ENCODE data around the gene TRAF2. TPM values are rescaled to one million over a fixed set of nuclear protein-coding genes. Genes with fewer than 3 reads are reported as not detected.
A peak's percentile ranks its signal among the peaks of the same experiment; 100 is the strongest.

The TRAF2 gene
- polyA plus RNA-seq, 2 of the 4 experiments (the other 2 are of a cell fraction): 23.8 to 39.5 TPM

DNA sequence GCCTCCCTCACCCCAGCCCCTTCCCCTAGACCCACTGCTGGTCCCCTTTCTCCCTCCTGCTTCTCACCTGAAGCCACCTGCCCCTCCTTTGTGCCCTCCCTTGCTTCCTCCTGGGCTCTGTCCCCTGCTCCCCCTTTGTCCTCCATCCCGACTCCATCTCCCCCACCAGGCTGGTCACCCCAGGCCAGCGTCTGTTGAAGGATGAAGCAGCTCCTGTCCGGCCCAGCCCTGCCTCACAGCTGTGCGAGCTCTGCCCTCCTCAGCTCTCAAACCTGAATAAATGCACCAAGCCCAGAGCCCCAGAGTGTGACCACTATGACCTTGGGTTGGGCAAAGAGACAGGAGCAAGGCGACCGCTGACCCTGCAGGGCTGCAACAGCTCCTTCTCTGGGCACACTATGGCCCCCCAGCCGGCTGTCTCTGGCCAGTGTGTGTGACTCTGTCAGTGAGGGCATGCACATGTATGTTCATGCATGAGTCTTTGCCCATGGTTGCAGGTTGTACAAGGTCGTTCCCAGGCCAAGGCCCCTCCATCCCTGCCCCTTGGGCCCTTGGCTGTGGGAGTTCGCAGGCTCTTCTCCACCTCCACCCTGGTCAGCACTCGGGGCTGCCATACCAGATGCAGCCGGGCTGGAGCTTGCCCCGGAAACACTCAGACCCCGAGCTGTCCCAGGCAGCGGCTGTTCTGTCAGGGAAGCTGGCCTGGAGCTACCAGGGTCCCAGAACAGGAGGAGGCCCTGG lies 69.1 kb downstream of the TRAF2 start (continued):
- no peak for TF ChIP-seq EHMT2 (IDR thresholded peaks at IDR 0.05; ENCODE audit: low read depth)
- no peak for TF ChIP-seq FOSL2 (IDR thresholded peaks at IDR 0.05)
- TF ChIP-seq FOSL2 (CRISPR knock-in tag; IDR thresholded peaks at IDR 0.05): no peak
- no peak for TF ChIP-seq HOXA7 (CRISPR knock-in tag; IDR thresholded peaks at IDR 0.05)
- no peak for TF ChIP-seq JUNB (IDR thresholded peaks at IDR 0.05)

- Histone ChIP-seq H3K4me3 (no peak overlapping the region), H3K4me2 (no peak overlapping the region), H3K4me1 (peaks cover 2% of the 10 kb centered on the region; the same call in 2 of the 3 replicates), H3K27ac (no peak overlapping the region), H3K9me3 (no peaks in the 10 kb centered on the region)
- ChIA-PET POLR2A (no interaction called here), CTCF (interaction anchor here (0.8 kb wide), 1 partner anchor 9 kb away, joined by 4 read pairs; no protein-coding TSS in a partner anchor)
- FAIRE-seq: no peak
- ATAC-seq: no peak
- no peak for DNase-seq (ENCODE audit: low read depth in 1 of 2, low spot score in 1 of 2)
- TF ChIP-seq BCL3 (IDR thresholded peaks at IDR 0.05) (no peak), HOXB13 (CRISPR knock-in tag; IDR thresholded peaks at IDR 0.05; ENCODE audit: low read depth) (no peak), FOXS1 (CRISPR knock-in tag; IDR thresholded peaks at IDR 0.05) (no peak), POLR2AphosphoS2 (conservative IDR thresholded peaks at IDR 0.05; ENCODE audit: low read length) (no peak), KDM5A (IDR thresholded peaks at IDR 0.05) (no peak), E2F6 (IDR thresholded peaks at IDR 0.05; ENCODE audit: borderline replicate concordance, low read depth) (no peak), CBX8 (IDR thresholded peaks at IDR 0.05) (no peak), NPAS2 (CRISPR knock-in tag; IDR thresholded peaks at IDR 0.05; ENCODE audit: borderline replicate concordance) (no peak), EP300 (IDR thresholded peaks at IDR 0.05) (no peak)
- WGBS (ENCODE audit: missing lambda C conversion rate): 80% methylated on average over 9 of the region's 9 CpGs
Measured at GRCh38 chr9:136955943-136956335, 69.6 kb downstream of the TRAF2 start.

DNA sequence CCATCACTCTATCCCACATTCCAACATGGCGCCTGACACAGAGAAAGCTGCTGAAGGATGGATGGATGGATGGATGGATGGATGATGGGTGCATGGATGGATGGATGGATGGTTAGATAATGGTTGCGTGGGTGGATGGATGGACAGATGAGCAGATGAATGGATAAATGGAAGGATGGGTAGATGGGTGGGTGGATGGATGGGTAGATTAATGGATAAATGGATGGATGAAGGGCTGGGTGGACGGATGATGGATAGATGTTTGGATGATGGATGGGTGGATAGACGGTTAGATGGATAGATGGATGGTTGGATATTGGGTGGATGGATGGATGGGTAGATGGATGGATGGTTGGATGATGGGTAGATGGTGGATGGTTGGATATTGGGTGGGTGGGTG lies 70.3 kb downstream of the TRAF2 start:
- TF ChIP-seq FOXS1 (CRISPR knock-in tag; IDR thresholded peaks at IDR 0.05) (no peak), ESRRA (IDR thresholded peaks at IDR 0.05; ENCODE audit: borderline replicate concordance, low read length) (no peak), EHMT2 (IDR thresholded peaks at IDR 0.05; ENCODE audit: low read depth) (0 out of 2 replicates have a peak, but pooled peaks have one; percentile 14), FOSL2 (IDR thresholded peaks at IDR 0.05) (no peak), FOSL2 (CRISPR knock-in tag; IDR thresholded peaks at IDR 0.05) (no peak)
- CTCF ChIA-PET: interaction anchor here (0.8 kb wide), 1 partner anchor 9 kb away, joined by 4 read pairs; no protein-coding TSS in a partner anchor
- ATAC-seq: no peak
- DNase-seq (ENCODE audit: low read depth in 1 of 2, low spot score in 1 of 2): no peak
- Histone ChIP-seq H3K9me3 (no peaks in the 10 kb centered on the region), H3K4me3 (no peak overlapping the region), H3K27ac (no peak overlapping the region), H3K4me1 (no peaks in the 10 kb centered on the region), H3K4me2 (no peak overlapping the region)
- 70% methylated on average over 4 of the region's 4 CpGs for WGBS (ENCODE audit: missing lambda C conversion rate)
- no peak for FAIRE-seq
- POLR2A ChIA-PET: no interaction called here

- no peaks in the 10 kb centered on the region for H3K4me1 ChIP-seq
- ATAC-seq: no peak
- no peaks in the 10 kb centered on the region for H3K9me3 ChIP-seq
- CTCF ChIA-PET: no interaction called here
- no peak for TF ChIP-seq JUN (IDR thresholded peaks at IDR 0.05)
- TF ChIP-seq HDAC2 (IDR thresholded peaks at IDR 0.05): no peak
- TF ChIP-seq NPAS2 (CRISPR knock-in tag; IDR thresholded peaks at IDR 0.05; ENCODE audit: borderline replicate concordance): no peak
- no peak for TF ChIP-seq EHF (CRISPR knock-in tag; IDR thresholded peaks at IDR 0.05)
- no peak for TF ChIP-seq RARB (CRISPR knock-in tag; IDR thresholded peaks at IDR 0.05)
- no peak for TF ChIP-seq CHD4 (IDR thresholded peaks at IDR 0.05; ENCODE audit: borderline replicate concordance)
- TF ChIP-seq HOXB5 (CRISPR knock-in tag; IDR thresholded peaks at IDR 0.05): no peak
- TF ChIP-seq, protein P1, sequence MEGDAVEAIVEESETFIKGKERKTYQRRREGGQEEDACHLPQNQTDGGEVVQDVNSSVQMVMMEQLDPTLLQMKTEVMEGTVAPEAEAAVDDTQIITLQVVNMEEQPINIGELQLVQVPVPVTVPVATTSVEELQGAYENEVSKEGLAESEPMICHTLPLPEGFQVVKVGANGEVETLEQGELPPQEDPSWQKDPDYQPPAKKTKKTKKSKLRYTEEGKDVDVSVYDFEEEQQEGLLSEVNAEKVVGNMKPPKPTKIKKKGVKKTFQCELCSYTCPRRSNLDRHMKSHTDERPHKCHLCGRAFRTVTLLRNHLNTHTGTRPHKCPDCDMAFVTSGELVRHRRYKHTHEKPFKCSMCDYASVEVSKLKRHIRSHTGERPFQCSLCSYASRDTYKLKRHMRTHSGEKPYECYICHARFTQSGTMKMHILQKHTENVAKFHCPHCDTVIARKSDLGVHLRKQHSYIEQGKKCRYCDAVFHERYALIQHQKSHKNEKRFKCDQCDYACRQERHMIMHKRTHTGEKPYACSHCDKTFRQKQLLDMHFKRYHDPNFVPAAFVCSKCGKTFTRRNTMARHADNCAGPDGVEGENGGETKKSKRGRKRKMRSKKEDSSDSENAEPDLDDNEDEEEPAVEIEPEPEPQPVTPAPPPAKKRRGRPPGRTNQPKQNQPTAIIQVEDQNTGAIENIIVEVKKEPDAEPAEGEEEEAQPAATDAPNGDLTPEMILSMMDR (IDR thresholded peaks at IDR 0.05): no peak
- TF ChIP-seq KDM1A (IDR thresholded peaks at IDR 0.05; ENCODE audit: low read depth): no peak
- no peak for TF ChIP-seq ZFP36 (IDR thresholded peaks at IDR 0.05; ENCODE audit: borderline replicate concordance, partially characterized antibody)
- H3K4me2 ChIP-seq: no peak overlapping the region
- FAIRE-seq: no peak
- DNase-seq (ENCODE audit: low read depth in 1 of 2, low spot score in 1 of 2): no peak
- POLR2A ChIA-PET: interaction anchor here (1.3 kb wide), 1 partner anchor 8 kb away, joined by 3 read pairs; no protein-coding TSS in a partner anchor
- no CpG with 5 or more reads among the region's 1 CpG for WGBS (ENCODE audit: missing lambda C conversion rate)
- no peak overlapping the region for H3K4me3 ChIP-seq
- H3K27ac ChIP-seq: no peak overlapping the region
Measured at GRCh38 chr9:136957461-136957860, 71.1 kb downstream of the TRAF2 start.
